ENCODE results near the gene LBX2.

LBX2 gene, protein sequence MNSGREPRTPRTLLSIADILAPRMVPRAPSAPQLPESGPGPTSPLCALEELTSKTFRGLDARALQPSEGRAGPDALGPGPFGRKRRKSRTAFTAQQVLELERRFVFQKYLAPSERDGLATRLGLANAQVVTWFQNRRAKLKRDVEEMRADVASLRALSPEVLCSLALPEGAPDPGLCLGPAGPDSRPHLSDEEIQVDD

GRCh38 chr2:74499267-74499939, at the start of gene LBX2:
Gene LBX2 (minus strand): TSS chr2:74499603. CDS start chr2:74499537, 66 bp downstream.
- no peak for DNase-seq

- DNase-seq, result peak; percentile 23
These were observed 49.0 kb upstream of the LBX2 start for GRCh38 chr2:74548285-74548899.

DNA sequence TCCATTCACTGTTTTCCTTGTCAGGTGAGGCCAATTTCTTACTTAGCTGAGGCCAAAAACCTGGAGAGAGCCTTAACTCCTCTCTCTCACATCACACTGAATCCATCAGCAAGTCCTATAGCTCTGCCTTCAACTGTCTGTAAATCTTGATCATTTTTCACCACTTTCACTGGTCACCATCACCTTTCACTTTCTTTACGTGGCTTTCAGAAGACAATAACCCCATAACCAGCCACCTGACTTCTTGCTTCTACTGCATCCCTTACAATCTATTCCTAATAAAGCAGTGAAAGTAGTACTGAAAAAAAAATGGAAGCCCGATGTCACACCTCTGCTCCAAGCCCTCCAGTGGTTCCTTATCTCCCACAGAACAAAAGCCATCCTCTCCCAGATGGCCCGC, 46.6 kb upstream of the LBX2 start:
- DNase-seq, result no peak

- DNase-seq, result peak; percentile 26
These were observed 45.2 kb upstream of the LBX2 start for GRCh38 chr2:74544634-74545033.

GRCh38 chr2:74542978-74543377, 43.6 kb upstream of the LBX2 start:
- DNase-seq, result no peak

GRCh38 chr2:74540291-74540690, 40.9 kb upstream of the LBX2 start:
- no peak for DNase-seq

DNA sequence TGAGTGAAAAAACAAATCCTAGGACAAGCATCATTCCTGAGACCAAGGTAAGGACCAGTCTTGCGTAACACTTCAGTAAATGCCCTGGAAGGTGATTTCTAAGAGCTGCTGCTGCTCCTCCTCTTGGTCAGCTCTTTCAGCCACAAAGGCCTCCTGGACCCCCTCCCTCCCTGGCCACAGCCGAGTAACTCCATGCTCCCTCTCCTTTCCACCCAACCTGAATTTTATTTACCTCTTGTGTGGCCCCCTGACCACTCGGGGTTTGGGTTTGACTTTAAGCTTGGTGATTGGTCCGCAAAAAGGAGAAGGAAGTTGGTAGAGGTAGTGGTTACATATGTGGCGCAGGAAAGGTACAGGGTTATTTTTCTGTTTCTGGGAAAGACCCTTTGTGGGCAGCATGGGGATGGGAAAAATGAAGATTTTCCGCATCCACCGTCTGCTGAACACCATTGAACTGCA, 39.5 kb upstream of the LBX2 start:
- DNase-seq, result no peak

DNA sequence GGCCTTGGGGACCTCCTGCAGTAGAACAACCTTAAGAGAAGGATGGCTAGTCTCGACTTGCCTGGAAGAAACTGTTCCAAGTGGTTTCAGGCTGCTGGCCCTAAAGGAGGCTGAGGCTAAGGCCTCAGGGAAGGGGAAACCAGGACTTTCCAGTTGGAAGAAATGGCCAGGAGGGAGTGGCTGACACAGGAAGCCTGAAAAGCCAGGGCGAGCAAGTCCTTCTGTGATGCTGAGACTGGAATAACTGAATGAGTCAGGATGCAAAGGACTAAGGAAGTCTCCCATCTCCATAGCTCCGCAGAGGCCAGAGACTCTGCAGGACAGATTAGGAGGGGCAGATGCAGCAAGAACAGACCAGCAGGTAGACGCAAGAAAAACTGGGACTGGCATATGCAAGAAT, 37.7 kb upstream of the LBX2 start:
- DNase-seq, result no peak

DNA sequence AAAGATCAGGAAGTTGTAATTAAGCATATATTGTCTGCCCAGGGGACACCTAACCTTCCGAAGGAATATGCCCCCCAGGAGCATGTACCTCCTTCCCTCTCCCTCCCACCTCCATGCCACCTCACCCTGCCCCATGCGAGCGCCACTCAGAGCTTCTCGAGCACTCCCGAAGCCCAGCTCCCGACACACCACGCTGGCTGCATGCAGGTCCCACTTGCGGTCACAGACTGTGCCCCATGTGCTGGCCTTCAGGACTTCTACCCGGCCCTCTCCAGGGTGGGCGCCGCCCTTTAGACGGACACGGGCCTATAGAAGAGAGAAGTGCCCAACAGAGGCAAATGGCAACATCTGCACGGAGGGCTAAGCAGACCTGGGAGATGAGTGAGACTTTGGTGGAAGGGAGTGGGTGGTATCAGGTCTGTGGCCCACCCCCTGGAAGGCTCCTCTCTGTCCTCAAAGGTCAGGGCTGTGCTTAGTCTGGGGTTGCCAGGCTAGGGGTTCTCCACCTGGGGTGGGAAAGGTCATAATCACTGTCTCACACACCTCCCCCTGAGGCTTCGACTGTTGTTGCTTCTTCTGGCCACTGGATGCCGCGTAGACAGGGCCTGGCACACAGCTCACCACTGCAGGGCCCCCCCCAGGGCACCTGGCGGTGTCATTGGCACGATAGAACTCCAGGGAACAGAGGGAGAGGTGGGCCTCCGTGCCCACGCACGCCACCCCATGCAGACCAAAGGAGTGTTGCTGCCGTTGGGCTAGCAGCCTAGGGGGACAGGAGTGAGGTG, 37.0 kb upstream of the LBX2 start:
- no peak for DNase-seq

DNA sequence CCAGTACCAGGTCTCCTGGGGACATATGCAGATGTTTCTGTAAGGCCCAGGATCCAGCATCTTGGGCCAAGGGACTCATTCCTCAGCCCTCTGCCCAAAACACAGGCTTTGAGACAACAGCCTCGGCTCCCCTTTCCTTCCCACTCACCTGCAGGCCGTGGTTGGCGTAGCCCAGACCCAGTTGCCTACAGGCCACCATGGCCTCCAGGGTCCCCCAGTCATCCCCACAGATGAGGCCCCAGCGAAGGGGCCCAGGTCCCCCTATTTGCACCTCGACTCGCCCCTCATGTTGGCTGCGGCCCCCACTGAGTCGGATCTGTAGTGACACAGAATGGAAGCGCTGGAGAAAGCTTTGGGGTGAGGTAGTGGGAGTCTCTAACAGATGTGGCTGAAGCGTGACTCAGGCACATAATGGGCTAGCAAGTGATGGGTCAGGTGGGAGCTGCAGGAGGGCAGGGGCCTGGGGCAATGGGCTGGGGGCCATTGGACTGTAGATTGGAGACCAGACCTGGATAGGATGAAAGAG, 36.1 kb upstream of the LBX2 start:
- DNase-seq, result no peak

- DNase-seq, result no peak
These were observed 35.0 kb upstream of the LBX2 start for GRCh38 chr2:74534411-74534810.

GRCh38 chr2:74533464-74533863, 34.1 kb upstream of the LBX2 start:
- DNase-seq, result no peak

GRCh38 chr2:74532222-74532621, 32.8 kb upstream of the LBX2 start:
- DNase-seq, result no peak

DNA sequence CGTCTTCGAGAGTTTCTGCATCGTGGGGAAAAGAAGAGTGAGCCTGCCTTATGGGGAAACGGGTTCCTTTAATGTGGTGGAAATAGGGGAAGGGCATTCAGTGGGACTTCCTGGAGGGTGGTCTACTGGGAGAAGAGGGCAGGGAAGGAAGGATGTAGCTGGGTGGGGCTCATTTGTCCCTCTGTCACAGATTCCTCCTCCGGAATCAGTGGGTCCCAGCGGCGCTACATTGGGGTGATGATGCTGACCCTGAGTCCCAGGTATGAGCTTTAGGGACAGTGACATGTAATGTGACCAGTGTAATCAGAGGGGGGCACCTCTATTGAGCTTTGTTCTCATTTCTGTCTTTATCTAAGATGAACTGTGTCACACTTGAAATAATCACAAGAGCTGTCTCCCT, 32.3 kb upstream of the LBX2 start:
- no peak for DNase-seq

DNA sequence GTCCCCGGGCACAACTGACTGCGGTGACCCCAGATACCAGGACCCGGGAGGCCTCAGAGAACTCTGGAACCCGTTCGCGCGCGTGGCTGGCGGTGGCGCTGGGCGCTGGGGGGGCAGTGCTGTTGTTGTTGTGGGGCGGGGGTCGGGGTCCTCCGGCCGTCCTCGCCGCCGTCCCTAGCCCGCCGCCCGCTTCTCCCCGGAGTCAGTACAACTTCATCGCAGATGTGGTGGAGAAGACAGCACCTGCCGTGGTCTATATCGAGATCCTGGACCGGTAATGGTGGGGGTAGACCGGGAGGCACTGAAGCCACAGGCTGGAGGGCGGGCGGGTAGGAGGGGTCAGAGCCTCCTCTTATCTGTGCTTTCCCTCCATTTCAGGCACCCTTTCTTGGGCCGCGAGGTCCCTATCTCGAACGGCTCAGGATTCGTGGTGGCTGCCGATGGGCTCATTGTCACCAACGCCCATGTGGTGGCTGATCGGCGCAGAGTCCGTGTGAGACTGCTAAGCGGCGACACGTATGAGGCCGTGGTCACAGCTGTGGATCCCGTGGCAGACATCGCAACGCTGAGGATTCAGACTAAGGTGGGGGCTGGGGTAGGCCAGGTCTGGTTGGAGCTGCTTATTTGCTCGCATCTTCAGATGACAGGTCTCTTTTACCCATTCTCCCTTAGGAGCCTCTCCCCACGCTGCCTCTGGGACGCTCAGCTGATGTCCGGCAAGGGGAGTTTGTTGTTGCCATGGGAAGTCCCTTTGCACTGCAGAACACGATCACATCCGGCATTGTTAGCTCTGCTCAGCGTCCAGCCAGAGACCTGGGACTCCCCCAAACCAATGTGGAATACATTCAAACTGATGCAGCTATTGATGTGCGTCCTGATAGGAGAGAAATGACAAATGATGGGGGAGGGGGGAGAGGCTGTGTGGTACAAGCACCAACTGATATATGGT, 31.1 kb upstream of the LBX2 start:
- DNase-seq, result no peak

- peak; percentile 97 for DNase-seq
These were observed 30.2 kb upstream of the LBX2 start, which contains the start of the genes AUP1 and HTRA2 for GRCh38 chr2:74529357-74530238. Gene AUP1 (minus strand): TSS chr2:74529706. CDS start chr2:74529629, 77 bp downstream. Gene HTRA2 (plus strand): TSS chr2:74529933. CDS start chr2:74530007, 74 bp downstream.

DNA sequence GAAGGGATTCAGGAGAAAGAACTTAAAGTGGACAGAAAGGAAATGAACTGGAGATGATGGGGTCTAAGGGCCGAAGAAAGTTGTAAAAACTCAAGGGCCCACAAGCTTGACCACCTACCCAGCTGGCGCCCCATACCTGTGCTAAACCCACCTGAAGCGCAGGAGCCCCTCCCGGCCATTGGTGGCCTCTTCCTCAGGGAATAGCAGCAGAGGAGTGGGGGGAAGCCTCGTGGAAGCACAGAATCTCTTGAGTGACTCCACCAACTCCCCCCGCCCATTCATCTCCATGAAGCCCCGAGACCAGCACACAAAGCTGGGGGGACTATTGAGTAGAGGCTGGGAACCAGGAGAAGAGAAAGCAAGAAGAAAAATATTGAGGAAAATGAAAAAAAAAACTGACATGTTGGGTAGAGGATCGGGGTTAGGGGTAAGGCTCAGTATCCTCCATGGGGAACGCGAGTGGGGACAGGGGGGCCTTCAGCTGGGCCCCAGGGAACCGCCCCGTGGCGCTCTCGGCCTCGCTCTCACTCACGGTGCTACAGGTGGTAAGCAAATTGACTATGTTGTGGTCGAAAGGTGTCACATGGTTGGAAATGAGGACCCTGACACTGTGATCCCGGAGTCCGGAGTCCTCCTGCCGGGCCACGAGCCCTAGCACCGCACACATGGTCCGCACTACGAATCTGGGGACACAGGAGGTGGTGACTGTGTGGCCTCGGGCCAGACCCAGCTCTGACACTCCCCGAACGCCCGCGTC, 29.4 kb upstream of the LBX2 start:
- DNase-seq, result no peak

- no peak for DNase-seq
These were observed 28.3 kb upstream of the LBX2 start for GRCh38 chr2:74527741-74528140.

DNA sequence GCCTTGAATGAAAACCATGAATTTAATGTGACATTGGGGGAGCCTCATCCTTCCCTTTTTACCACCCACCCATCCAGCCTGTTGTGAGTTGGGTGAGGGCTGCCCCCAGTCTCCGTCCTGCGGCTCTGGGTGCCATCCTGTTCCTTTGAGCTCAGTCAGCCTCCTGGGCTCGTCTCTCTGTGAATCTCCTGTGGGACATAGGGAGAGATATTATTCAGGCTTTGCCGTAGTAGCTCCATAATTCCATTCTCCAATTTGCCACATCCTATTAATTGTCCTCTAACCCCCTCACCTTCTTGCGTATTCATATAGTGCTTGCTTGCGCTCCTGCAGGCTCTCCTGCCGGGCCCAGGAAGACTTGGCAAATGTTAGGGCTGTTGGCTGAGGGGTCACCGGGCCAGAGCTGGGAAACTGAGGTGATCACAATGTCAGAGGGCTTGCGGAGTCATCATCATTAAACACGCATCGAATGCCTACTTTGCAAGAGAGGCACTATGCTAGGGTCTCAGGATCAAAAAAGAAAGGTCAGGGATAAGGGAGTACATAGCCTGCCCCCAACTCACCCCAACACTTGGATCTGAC, 27.3 kb upstream of the LBX2 start:
- no peak for DNase-seq
